NT2/D1 (cell line): Measurements from ENCODE around the gene TSR1.

Experiments used
- DNase-seq: peaks from one replicate; pipeline ENCODE4 v3.0.0-alpha.2; 2011; ENCODE audit warnings: low read depth, low spot score
- H3K27me3 ChIP-seq: 2 replicates; pipeline ENCODE4 v1.6.0; 2011; ENCODE audit warnings: mild to moderate bottlenecking; ENCODE audit not compliant: insufficient read length, insufficient read depth
- H3K36me3 ChIP-seq: 2 replicates; pipeline ENCODE4 v1.6.1; 2011; ENCODE audit warnings: mild to moderate bottlenecking, low read length, mixed read lengths; ENCODE audit not compliant: insufficient read depth, insufficient read length
- H3K4me1 ChIP-seq: 2 replicates; pipeline ENCODE4 v1.5.1; 2011; ENCODE audit not compliant: insufficient read depth, insufficient read length
- H3K4me3 ChIP-seq: 2 replicates; pipeline ENCODE4 v1.5.1; 2011; ENCODE audit warnings: low read depth; ENCODE audit not compliant: insufficient read length
- H3K9ac ChIP-seq: 2 replicates; pipeline ENCODE4 v1.6.0; 2011; ENCODE audit warnings: low read depth; ENCODE audit not compliant: insufficient read length
- H3K9me3 ChIP-seq: 2 replicates; pipeline ENCODE4 v1.5.1; 2011; ENCODE audit warnings: mild to moderate bottlenecking, low read length; ENCODE audit not compliant: insufficient read depth
- SUZ12 ChIP-seq: IDR thresholded peaks from 2 replicates; pipeline ENCODE4 v1.6.1; 2011; ENCODE audit not compliant: insufficient read length, insufficient read depth; ENCODE audit errors: extremely low read depth
- YY1 ChIP-seq: IDR thresholded peaks from 2 replicates; pipeline ENCODE4 v1.6.1; 2011; ENCODE audit not compliant: insufficient read length, insufficient read depth
- ZNF274 ChIP-seq: IDR thresholded peaks from 2 replicates; pipeline ENCODE4 v1.6.1; 2011; ENCODE audit warnings: mild to moderate bottlenecking, low read depth, low read length

TSR1 gene

DNA sequence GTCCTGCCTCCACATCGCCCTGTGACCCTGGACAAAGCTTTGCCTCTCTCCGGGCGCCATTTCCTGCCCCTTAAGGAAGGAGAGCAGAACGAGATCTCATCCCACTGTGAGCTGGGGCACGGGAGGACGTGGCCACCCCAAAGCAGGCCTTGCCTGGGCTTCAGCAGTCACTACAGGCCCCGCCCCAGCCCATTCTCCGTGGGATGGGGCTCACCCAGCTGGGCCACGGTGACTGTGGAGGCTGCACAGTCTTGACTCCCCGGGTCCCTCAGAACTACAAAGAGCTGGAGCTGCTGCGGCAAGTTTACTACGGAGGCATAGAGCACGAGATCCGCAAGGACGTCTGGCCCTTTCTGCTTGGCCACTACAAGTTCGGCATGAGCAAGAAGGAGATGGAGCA lies 36.4 kb upstream of the TSR1 start:
- no peak overlapping the region for H3K9ac ChIP-seq
- no peaks in the 10 kb centered on the region for H3K9me3 ChIP-seq
- H3K4me3 ChIP-seq, result no peak overlapping the region
- H3K4me1 ChIP-seq, result peaks cover 10% of the 10 kb centered on the region
- peaks cover 46% of the 10 kb centered on the region for H3K36me3 ChIP-seq
- no peaks in the 10 kb centered on the region for H3K27me3 ChIP-seq
- TF ChIP-seq ZNF274 (no peak), YY1 (no peak), SUZ12 (no peak)
- no peak for DNase-seq

- peaks cover 8% of the 10 kb centered on the region for H3K4me1 ChIP-seq
- peaks cover 43% of the 10 kb centered on the region for H3K36me3 ChIP-seq
- H3K9me3 ChIP-seq, result no peaks in the 10 kb centered on the region
- H3K27me3 ChIP-seq, result no peaks in the 10 kb centered on the region
- DNase-seq, result no peak
- TF ChIP-seq ZNF274 (no peak), SUZ12 (no peak), YY1 (no peak)
- no peak overlapping the region for H3K9ac ChIP-seq
- H3K4me3 ChIP-seq, result no peak overlapping the region
Measured at GRCh38 chr17:2372180-2372579, 35.9 kb upstream of the TSR1 start.

GRCh38 chr17:2371183-2372130 lies 35.2 kb upstream of the TSR1 start:
- H3K27me3 ChIP-seq, result no peaks in the 10 kb centered on the region
- no peaks in the 10 kb centered on the region for H3K9me3 ChIP-seq
- DNase-seq, result no peak
- H3K4me1 ChIP-seq, result peaks cover 11% of the 10 kb centered on the region
- H3K4me3 ChIP-seq, result no peak overlapping the region
- no peak overlapping the region for H3K9ac ChIP-seq
- TF ChIP-seq ZNF274, result no peak
- no peak for TF ChIP-seq YY1
- TF ChIP-seq SUZ12, result no peak
- H3K36me3 ChIP-seq, result peaks cover 39% of the 10 kb centered on the region

GRCh38 chr17:2370211-2370589 lies 33.9 kb upstream of the TSR1 start:
- Histone ChIP-seq H3K36me3 (peaks cover 41% of the 10 kb centered on the region), H3K9me3 (no peaks in the 10 kb centered on the region), H3K4me3 (no peak overlapping the region), H3K27me3 (no peaks in the 10 kb centered on the region), H3K9ac (no peak overlapping the region), H3K4me1 (peaks cover 9% of the 10 kb centered on the region)
- TF ChIP-seq YY1, result no peak
- no peak for TF ChIP-seq ZNF274
- no peak for TF ChIP-seq SUZ12
- DNase-seq, result no peak

DNA sequence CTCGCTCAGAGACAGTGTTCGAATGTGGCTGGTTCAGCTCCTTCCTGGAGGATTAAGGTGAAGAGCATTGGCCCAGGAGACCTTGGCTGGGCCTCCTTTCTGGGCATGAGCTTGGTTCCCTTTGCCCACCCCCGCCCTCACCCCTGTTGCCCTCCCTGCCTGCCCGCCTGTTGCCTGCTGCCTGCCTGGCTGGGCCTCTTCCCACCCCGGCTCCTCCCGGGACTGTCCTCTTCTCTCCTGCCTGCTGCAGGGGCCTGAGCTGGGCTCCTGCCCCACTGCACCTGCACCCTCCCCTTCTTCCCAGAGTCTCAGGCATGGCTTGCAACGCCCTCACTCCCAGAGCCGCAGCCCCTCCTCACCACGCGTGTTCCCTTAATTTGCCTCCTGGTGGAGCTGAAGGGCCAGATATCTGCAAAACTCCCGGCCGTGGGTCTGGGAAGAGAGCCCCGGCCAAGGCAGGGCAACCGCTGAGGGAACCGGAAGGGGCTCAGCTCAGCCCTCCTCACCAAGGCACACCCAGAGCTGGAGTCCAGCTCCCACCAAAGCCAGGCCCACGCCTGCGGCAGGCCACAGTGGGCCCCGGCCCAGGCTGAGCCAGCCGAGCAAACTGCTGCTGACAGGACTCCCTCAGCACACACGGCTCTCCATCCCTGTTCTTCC lies 33.4 kb upstream of the TSR1 start:
- H3K4me1 ChIP-seq, result peaks cover 9% of the 10 kb centered on the region
- H3K9me3 ChIP-seq, result no peaks in the 10 kb centered on the region
- no peak for DNase-seq
- H3K4me3 ChIP-seq, result no peak overlapping the region
- H3K27me3 ChIP-seq, result no peaks in the 10 kb centered on the region
- H3K9ac ChIP-seq, result no peak overlapping the region
- peaks cover 46% of the 10 kb centered on the region for H3K36me3 ChIP-seq
- TF ChIP-seq ZNF274 (no peak), SUZ12 (no peak), YY1 (no peak)

GRCh38 chr17:2369039-2369438 lies 32.8 kb upstream of the TSR1 start:
- Histone ChIP-seq H3K27me3 (no peaks in the 10 kb centered on the region), H3K36me3 (peaks cover 51% of the 10 kb centered on the region), H3K4me1 (peaks cover 9% of the 10 kb centered on the region), H3K9me3 (no peaks in the 10 kb centered on the region), H3K4me3 (no peak overlapping the region), H3K9ac (no peak overlapping the region)
- DNase-seq, result no peak
- TF ChIP-seq ZNF274, result no peak
- TF ChIP-seq YY1, result no peak
- TF ChIP-seq SUZ12, result no peak

DNA sequence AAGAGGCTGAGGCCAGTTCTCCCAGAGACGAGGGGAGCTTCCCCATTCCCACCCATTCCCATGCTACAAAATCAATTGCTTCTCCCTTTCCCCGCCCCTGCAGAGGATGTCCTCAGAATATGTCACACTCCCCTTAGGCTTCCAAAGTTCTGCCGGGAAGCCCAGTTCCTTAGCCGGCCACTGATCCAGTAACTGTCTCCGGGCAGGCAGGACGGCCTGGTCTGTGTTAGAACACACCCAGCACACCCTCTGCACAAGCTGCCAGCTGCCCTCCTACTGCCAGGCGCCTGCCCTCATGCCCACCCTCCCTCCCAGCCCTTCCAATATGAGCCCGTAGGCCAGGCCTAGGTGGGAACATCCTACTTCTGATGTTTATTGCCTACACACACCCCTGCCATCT lies 32.1 kb upstream of the TSR1 start:
- Histone ChIP-seq H3K36me3 (peaks cover 52% of the 10 kb centered on the region), H3K4me1 (peaks cover 9% of the 10 kb centered on the region), H3K9ac (no peak overlapping the region), H3K27me3 (no peaks in the 10 kb centered on the region), H3K4me3 (no peak overlapping the region), H3K9me3 (no peaks in the 10 kb centered on the region)
- no peak for DNase-seq
- TF ChIP-seq YY1 (no peak), SUZ12 (no peak), ZNF274 (no peak)
